Ureter (tissue), 1 donor: ENCODE results near the gene RASL10B. TPM values are rescaled to one million over a fixed set of nuclear protein-coding genes. Genes with fewer than 3 reads are reported as not detected.
A peak's percentile ranks its signal among the peaks of the same experiment; 100 is the strongest.
"Not testable (repeated sequence)": the region's sequence is repeated elsewhere in the genome, so short reads cannot be mapped to it uniquely, and the experiment has no call there.

Experiments used
- DNase-seq: peaks from one replicate; pipeline ENCODE4 v3.0.0-alpha.2; 2020; ENCODE audit warnings: low spot score
- total RNA-seq: library from RNA; stranded (reverse); gene quantifications from one replicate; pipeline ENCODE4 v1.2.4, GENCODE V29; 2023
- donor health status: DM: yes; HTN: yes; CAD: no.

The RASL10B gene, protein sequence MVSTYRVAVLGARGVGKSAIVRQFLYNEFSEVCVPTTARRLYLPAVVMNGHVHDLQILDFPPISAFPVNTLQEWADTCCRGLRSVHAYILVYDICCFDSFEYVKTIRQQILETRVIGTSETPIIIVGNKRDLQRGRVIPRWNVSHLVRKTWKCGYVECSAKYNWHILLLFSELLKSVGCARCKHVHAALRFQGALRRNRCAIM
- 2.7 TPM for total RNA-seq

GRCh38 chr17:35731239-35731916, at the start of gene RASL10B:
TSS of gene RASL10B (plus strand) at chr17:35731639. CDS start at chr17:35735185, 3,546 bp downstream.
- DNase-seq = peak; percentile 56

DNA sequence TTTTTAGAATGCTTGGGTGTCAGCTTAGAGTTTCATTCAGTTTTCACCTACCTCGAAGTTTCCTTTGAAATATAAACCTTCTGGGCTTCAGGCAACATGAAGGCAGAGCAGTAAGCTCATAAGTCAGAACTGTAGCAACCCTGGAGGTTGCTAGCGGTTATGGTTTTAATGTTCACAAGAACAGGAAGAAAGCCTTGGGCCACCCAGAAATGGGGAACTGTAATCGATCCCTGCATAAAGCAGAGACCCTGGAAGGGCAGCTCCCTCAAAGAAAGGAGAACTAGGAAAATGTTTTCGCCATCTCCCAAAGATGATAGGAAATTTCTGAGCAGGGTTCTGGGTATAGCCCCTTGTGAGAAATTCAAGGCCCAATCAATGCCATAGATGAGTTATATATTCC, 47.8 kb upstream of the RASL10B start:
- DNase-seq = no peak

DNA sequence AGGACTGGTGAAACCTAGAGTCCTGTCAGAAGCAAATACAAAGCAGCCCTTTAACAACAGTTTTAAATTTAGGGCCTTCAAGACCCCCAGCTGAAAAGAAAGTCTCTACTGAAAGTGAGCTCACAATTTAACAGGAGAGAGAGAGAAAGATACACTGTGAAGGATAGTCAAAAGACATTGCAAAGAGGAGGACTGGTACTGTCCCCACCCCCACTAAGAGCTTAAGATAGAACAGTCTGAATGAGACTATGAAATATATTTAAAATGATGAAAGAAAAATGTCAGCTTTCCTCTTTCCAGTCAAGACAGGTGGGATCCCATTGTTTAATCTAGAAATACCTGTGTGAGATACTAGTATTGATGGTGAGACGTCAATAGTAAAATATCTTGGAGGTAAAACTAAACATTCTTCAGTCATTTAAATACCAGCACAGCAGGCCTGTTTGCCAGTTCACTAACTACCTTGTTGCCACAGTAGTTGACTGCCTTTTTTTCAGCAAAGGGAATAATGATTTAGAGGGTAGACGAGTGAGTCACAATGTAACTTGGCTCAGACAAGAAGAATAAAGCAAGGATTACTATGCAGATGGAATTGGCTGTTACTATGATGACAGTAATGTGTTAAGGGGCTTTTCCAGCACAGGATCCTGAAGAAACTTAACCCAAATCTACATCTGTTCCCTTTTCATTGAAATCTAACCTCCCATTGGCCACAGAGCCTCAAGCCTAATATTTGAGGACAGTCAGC, 47.2 kb upstream of the RASL10B start:
- DNase-seq = no peak

DNA sequence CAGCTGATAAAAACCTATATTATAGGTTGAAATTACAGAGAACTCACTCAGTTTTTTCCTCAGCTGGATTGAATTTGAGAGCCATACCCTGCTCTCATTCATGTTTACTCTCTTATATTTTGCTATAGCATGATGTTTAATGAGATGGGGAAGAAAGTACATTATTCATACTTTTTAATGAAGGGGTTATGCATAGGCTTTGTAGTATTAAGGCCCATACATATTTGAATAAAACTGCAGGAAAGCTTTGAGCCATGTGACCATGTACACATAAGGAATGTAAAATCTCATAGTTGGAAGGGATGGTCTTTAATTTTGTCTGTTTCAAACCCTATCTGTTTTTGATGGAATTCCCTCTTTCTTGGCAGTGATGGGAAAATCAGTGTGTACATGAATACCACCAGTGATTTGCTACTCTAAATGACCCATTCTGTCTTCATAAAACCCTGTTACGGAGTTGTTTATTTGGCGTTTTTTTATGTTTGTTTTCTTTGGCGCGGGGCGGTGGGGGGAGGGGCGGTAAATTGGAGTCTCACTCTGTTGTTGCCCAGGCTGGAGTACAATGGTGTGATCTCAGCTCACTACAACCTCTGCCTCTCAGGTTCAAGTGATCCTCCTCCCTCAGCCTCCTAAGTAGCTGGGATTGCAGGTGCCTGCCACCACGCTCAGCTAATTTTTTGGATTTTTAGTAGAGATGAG, 38.8 kb upstream of the RASL10B start:
- no peak for DNase-seq

DNA sequence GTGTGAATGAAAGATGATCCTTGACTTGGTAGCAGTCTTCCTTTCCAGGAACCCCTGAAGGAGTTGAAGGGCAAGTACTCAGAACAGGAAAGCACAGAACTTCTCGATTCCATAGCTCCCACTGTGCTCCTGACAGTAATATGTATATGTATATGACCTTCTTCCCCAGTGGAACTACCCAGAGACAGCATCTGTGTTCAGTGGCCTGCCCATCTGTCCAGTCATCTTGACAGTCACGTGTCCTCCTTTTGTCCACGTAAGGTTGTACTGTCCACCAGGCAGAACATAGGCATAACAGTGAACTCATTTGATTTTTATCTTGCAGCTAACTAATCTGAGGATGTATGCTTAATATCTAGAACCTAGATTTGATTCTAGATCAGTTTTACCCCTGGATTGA, 37.8 kb upstream of the RASL10B start:
- DNase-seq = no peak

DNA sequence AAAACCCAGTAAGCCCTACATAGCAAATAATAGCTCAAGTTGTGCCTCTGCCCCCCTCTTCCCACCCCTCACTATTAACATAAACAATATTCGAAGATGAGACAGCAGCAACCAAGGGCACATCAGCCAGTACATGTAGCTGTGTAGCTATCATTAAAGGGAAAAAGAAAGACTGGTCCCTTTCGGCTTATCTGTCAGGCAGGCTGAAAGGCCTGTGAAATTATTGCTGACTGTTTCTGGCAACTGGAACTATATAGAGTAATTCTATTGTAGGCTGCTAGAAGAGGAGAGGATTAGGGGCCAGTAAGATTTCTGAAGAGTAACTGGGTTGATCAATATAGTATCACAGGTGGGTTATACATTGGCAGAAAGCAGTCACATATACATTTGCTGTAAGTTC, 36.5 kb upstream of the RASL10B start:
- DNase-seq = no peak

GRCh38 chr17:35695613-35696012, 35.8 kb upstream of the RASL10B start:
- no peak for DNase-seq

- no peak for DNase-seq
These were observed 32.6 kb upstream of the RASL10B start for GRCh38 chr17:35698800-35699199.

GRCh38 chr17:35700150-35700549, 31.3 kb upstream of the RASL10B start:
- DNase-seq = no peak

GRCh38 chr17:35701491-35701890, 29.9 kb upstream of the RASL10B start:
- DNase-seq = no peak

DNA sequence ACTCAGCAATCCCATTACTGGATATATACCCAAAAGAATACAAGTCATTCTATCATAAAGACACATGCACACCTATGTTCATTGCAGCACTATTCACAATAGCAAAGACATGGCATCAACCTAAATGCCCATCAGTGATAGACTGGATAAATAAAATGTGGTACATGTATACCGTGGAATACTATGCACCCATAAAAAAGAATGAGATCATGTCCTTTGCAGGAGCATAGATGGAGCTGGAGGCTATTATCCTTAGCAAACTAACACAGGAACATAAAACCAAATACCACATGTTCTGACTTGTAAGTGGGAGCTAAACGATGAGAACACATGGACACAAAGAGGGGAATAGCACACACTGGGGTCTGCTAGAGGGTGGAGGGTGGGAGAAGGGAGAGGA, 28.1 kb upstream of the RASL10B start:
- DNase-seq = not testable (repeated sequence)

DNA sequence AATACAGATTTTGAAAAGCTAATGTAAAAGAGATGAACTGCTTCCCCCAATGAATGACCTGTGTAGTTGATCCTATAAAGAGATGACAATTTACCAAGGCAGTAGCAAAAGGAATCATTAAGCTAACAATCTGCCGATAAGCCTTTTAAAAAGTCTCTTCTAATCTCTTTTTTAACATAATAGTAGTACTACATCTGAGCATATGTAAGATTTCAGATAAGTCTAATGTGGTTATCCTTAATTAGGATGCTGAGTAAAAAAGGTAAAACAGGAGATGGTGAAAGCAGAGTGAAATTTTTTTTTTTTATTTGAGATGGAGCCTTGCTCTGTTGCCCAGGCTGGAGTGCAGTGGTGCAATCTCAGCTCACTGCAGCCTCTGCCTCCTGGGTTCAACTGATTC, 26.2 kb upstream of the RASL10B start:
- no peak for DNase-seq

DNA sequence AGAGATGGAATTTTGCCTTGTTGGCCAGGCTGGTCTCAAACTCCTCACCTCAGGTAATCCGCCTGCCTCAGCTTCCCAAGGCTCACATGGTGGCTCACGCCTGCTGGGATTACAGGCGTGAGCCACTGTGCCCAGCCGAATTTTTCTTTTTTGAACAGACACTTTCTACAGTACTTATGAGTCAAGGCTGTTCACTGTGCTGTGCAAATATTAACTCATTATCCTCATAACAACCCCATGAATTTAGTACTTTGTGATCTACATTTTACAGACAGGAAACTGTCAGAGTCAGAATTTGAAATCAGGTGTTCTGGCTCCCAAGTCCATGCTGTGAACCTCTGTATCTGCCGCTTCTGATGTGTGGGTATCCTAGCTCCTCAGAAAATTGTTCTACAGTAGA, 25.7 kb upstream of the RASL10B start:
- no peak for DNase-seq

DNA sequence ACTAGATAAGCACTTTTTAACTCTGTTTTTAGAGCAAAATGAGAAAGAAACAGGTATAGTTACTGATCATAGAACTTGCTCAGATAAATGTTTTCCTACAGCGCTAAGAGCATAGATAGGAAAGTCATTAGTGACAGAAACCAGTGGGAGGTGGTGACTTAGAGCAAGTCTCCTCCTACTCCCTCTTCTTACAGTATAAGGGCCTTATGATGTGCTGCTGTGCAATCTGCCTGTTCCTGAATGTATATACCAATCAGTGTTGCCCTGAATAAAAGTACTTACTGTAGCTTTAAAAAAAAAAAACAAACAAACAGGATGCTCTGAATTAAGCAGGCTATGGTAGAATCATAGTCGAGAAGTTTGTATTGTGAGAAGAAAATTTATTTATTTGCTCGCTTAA, 23.3 kb upstream of the RASL10B start:
- DNase-seq = no peak

DNA sequence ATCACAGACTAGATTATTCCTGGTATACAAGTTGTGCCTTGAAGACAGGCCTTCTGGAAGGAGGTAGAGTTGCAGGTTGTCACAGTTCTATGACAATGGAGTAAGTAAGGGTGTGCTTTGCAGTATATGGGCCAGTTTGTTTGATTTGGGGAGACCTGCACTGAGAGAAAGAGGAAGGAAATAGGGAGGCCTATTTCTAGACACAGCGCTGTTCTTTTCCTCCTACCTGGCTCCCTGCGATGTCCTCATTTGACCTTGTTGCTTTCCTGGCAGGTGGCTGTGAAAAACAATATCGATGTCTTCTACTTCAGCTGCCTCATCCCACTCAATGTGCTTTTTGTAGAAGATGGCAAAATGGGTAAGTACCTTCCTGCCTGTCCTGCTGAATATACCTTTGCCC, 22.5 kb upstream of the RASL10B start:
- no peak for DNase-seq

DNA sequence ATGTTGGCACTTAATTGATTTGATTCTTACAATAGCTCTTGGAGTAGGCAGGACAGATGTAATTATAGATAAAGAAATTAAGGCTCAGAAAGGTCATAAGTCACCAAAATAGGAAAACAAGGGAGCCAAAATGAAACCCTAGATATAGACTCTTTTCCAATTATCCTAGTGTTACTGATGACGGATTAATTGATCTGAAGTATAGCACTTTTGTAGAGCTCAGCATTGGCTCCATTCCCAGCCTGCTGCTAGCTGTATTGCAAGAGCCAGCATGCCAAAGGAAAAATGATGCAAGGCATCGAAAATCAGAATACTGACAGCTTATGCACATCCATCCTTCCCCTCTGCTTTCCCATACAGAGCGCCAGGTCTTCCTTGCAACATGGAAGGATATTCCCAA, 21.6 kb upstream of the RASL10B start:
- DNase-seq = no peak

GRCh38 chr17:35710950-35711349, 20.5 kb upstream of the RASL10B start:
- DNase-seq = no peak

DNA sequence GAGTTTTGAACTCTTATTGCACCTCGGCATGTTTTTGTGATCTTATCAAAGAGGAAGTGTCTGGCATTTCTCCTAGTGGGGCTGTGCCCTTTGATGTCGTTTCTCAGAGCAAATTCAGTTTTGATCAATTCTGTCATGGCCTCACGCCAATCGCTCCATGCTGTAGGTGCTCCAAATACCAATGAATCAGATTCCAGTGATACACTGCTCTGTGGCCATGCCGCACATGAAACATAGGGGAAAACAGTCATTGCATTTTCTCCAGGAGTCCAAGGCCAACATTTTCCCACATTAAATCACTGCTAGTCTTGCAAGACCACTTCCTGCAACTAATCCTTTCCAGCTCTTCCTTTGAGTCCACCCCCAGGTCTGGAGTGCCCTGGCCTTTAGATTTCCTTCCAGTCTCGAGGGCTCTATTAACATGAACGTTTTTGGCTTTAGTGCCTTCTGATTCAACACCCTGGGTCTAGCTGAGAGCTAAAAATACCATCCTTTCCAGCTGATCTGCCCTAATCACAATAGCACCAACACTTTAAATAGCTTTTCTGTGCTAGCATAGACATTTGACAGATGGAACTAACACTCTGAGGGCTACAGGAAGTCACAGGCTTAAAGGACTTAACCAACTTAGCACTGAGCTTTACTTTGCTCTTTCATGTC, 18.2 kb upstream of the RASL10B start:
- no peak for DNase-seq

- DNase-seq = no peak
These were observed 16.5 kb upstream of the RASL10B start for GRCh38 chr17:35714988-35715387.

GRCh38 chr17:35715416-35715815, 16.0 kb upstream of the RASL10B start:
- no peak for DNase-seq

DNA sequence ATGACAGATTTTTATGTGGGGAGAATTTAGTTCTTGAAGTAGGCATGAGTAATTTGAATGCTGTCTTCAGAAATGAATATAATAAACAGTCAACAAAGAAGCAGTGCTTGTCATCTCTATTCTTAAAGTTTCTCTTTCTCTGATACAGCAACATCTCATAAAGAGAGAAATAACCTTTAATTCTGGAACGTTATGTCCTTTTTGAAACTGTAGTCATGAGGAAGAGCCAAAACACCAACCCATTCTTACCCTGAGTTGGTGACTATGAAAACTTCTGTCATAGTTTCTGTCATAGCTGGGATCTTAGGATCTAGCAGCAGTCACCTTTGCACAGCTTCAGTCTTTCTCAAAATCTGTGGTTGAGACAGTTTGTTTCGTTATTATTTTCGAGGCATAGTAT, 15.3 kb upstream of the RASL10B start:
- no peak for DNase-seq

DNA sequence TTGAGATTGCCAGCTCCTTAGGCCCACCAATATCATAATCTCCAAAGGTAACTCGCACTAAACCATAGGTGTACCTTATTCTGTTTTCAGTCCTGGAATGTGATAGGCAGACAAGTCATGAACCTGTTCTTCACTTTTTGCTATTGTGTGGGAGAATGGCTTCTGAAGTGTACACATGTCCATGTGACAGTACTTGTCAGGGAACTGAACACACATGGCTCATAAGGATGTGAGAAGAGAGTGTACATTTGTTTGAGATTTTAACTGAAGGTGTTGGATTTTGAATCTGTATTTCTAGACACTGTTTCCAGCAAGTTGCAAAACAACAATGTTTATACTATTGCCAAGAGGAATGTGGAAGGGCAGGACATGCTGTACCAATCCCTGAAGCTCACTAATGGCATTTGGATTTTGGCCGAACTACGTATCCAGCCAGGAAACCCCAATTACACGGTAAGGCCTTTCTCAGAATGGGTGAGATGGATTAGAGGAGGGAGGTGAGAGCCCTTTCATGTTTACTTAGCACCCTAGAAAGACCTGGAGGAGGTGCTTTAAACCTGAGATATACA, 14.5 kb upstream of the RASL10B start:
- no peak for DNase-seq
